Measurements from ENCODE around the gene MARK1.

GRCh38 chr1:220511785-220512184, 16.2 kb upstream of the MARK1 start:
- TF ChIP-seq CTCF (conservative IDR thresholded peaks at IDR 0.05; ENCODE audit: low read length) (no peak), EZH2phosphoT487 (IDR thresholded peaks at IDR 0.05; ENCODE audit: borderline replicate concordance, low read depth, low read length) (no peak)
